Measurements from ENCODE around the gene IL33. TPM values are rescaled to one million over a fixed set of nuclear protein-coding genes. Genes with fewer than 3 reads are reported as not detected.

IL33 gene
- total and polyA plus RNA-seq, 2 experiments from 2014 or later, result not detected

DNA sequence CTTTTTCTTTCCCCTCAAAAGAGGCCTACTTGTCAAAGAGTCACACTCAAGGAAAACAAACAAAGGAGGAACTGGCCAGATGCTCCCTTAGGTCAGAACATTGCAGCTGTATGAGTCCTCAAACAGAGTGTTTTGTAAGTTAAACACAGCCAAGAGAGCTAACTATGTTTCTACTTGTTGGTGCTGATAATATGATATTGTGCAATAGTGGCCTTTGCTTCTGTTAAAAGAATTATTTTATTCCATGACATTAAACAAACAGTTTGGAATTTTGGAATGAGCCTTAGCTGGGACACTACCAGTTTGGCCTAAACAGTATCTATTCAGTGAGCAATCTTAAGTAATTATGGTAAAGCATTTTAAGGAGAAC, 56.6 kb downstream of the IL33 start:
- Histone ChIP-seq H3K27ac (no peak overlapping the region), H3K4me1 (ENCODE audit: low read depth) (no peaks in the 10 kb centered on the region), H3K9me3 (ENCODE audit: low read depth) (no peaks in the 10 kb centered on the region), H3K4me3 (no peak overlapping the region), H3K36me3 (no peaks in the 10 kb centered on the region), H3K27me3 (no peaks in the 10 kb centered on the region)
- TF ChIP-seq CTCF (IDR thresholded peaks at IDR 0.05; ENCODE audit: low read depth, low read length), result no peak
- DNase-seq (ENCODE audit: low read depth in 1 of 2, low spot score in 1 of 2), result peak in 1 of 2 donors; percentile 96

GRCh38 chr9:6277417-6277816, 61.8 kb downstream of the IL33 start:
- no peak for DNase-seq (ENCODE audit: low read depth in 1 of 2, low spot score in 1 of 2)
- H3K36me3 ChIP-seq, result no peaks in the 10 kb centered on the region

DNA sequence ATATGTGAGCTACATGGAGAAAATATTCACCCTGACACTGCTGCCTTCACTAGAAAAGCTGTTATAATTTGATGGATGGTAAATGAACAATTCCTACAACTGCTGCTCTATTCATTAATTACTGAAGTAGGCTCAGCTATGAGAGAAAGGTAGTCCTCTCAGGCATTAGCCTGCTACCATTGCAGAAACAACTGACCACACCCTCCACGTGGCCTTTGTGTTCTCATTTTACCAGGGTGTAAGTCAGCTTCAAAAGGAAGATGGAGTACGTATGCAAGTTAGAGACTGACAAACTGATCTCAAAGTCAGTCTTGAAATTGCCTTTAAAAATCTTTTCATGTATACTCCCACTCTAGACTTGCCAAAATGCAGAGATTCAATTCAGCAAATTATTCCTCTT, 86.3 kb downstream of the IL33 start:
- Histone ChIP-seq H3K4me3 (no peak overlapping the region), H3K4me1 (ENCODE audit: low read depth) (no peaks in the 10 kb centered on the region), H3K27ac (no peak overlapping the region), H3K27me3 (no peaks in the 10 kb centered on the region), H3K9me3 (ENCODE audit: low read depth) (no peaks in the 10 kb centered on the region), H3K36me3 (no peaks in the 10 kb centered on the region)
- DNase-seq (ENCODE audit: low read depth in 1 of 2, low spot score in 1 of 2), result no peak
- no peak for TF ChIP-seq CTCF (IDR thresholded peaks at IDR 0.05; ENCODE audit: low read depth, low read length)

More at GRCh38 chr9:6277417-6277816, 61.8 kb downstream of the IL33 start:
- H3K27me3 ChIP-seq, result no peaks in the 10 kb centered on the region
- no peak overlapping the region for H3K4me3 ChIP-seq
- H3K27ac ChIP-seq, result no peak overlapping the region
- H3K9me3 ChIP-seq (ENCODE audit: low read depth), result no peaks in the 10 kb centered on the region
- no peak for TF ChIP-seq CTCF (IDR thresholded peaks at IDR 0.05; ENCODE audit: low read depth, low read length)
- H3K4me1 ChIP-seq (ENCODE audit: low read depth), result no peaks in the 10 kb centered on the region

GRCh38 chr9:6302417-6302816, 86.8 kb downstream of the IL33 start:
- Histone ChIP-seq H3K4me3 (no peak overlapping the region), H3K36me3 (no peaks in the 10 kb centered on the region), H3K9me3 (ENCODE audit: low read depth) (no peaks in the 10 kb centered on the region), H3K27ac (no peak overlapping the region), H3K4me1 (ENCODE audit: low read depth) (no peaks in the 10 kb centered on the region), H3K27me3 (no peaks in the 10 kb centered on the region)
- no peak for TF ChIP-seq CTCF (IDR thresholded peaks at IDR 0.05; ENCODE audit: low read depth, low read length)
- peak in 1 of 2 donors; percentile 17 for DNase-seq (ENCODE audit: low read depth in 1 of 2, low spot score in 1 of 2)

DNA sequence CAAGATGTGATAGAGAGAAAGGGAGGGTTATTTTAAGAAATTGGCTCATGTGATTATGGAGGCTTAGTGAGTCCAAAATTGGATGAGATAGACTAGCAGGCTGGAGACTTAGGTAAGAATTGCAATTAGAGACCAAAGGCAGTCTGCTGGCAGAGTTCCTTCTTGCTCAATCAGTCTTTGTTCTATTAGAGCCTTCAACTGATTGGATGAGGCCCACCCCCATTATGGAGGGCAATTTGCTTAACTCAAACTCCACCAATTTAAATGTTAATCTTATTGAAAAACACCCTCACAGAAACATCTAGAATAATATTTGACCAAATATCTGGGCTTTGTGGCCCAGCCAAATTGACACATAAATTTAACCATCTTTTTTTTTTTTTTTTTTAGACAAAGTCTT, 88.6 kb downstream of the IL33 start:
- Histone ChIP-seq H3K27me3 (no peaks in the 10 kb centered on the region), H3K4me1 (ENCODE audit: low read depth) (no peaks in the 10 kb centered on the region), H3K27ac (no peak overlapping the region), H3K9me3 (ENCODE audit: low read depth) (no peaks in the 10 kb centered on the region), H3K4me3 (no peak overlapping the region), H3K36me3 (no peaks in the 10 kb centered on the region)
- DNase-seq (ENCODE audit: low read depth in 1 of 2, low spot score in 1 of 2), result no peak
- TF ChIP-seq CTCF (IDR thresholded peaks at IDR 0.05; ENCODE audit: low read depth, low read length), result no peak
